SH-SY5Y (cell line): Measurements from ENCODE around the gene TMEM132A.

Source experiments
- GATA2 ChIP-seq: IDR thresholded peaks from 2 replicates; pipeline ENCODE4 v1.6.1; 2011; ENCODE audit warnings: mild to moderate bottlenecking, low read depth, low read length
- GATA3 ChIP-seq: IDR thresholded peaks from 2 replicates; pipeline ENCODE4 v1.6.1; 2011; ENCODE audit warnings: low read depth, mild to moderate bottlenecking, low read length, moderate library complexity

TMEM132A gene

GRCh38 chr11:60899046-60899936 lies 25.0 kb upstream of the TMEM132A start:
- TF ChIP-seq GATA3 (no peak), GATA2 (no peak)

GRCh38 chr11:60899977-60900376 lies 24.3 kb upstream of the TMEM132A start:
- no peak for TF ChIP-seq GATA3
- no peak for TF ChIP-seq GATA2

GRCh38 chr11:60900673-60901404 lies 23.4 kb upstream of the TMEM132A start:
- TF ChIP-seq GATA3 (no peak), GATA2 (no peak)

- no peak for TF ChIP-seq GATA2
- no peak for TF ChIP-seq GATA3
These were observed 21.6 kb upstream of the TMEM132A start for GRCh38 chr11:60902625-60903024.

- TF ChIP-seq GATA3 (no peak), GATA2 (no peak)
These were observed 19.2 kb upstream of the TMEM132A start for GRCh38 chr11:60905047-60905446.

- no peak for TF ChIP-seq GATA2
- no peak for TF ChIP-seq GATA3
These were observed 18.6 kb upstream of the TMEM132A start for GRCh38 chr11:60905551-60906113.

- TF ChIP-seq GATA3 (no peak), GATA2 (no peak)
These were observed 17.9 kb upstream of the TMEM132A start, which contains the start of gene PRPF19 for GRCh38 chr11:60906132-60906972. TSS of gene PRPF19 (minus strand) at chr11:60906585. CDS start at chr11:60906382, 203 bp downstream.

- TF ChIP-seq GATA2 = no peak
- no peak for TF ChIP-seq GATA3
These were observed 15.5 kb upstream of the TMEM132A start for GRCh38 chr11:60908803-60909202.

- TF ChIP-seq GATA2 (no peak), GATA3 (no peak)
These were observed 14.0 kb upstream of the TMEM132A start for GRCh38 chr11:60910281-60910687.

- TF ChIP-seq GATA3 = no peak
- no peak for TF ChIP-seq GATA2
These were observed 13.4 kb upstream of the TMEM132A start for GRCh38 chr11:60910711-60911380.

- TF ChIP-seq GATA2 (no peak), GATA3 (no peak)
These were observed 11.9 kb upstream of the TMEM132A start for GRCh38 chr11:60912223-60912850.

- TF ChIP-seq GATA3 (no peak), GATA2 (no peak)
These were observed 11.3 kb upstream of the TMEM132A start for GRCh38 chr11:60912851-60913528.
